ENCODE data around the gene KRTAP5-3.

Gene KRTAP5-3

GRCh38 chr11:1573077-1573902 lies 35.0 kb downstream of the KRTAP5-3 start (continued):
- TF ChIP-seq ZNF645 (tag by site-specific recombination; IDR thresholded peaks at IDR 0.05), result no peak
- TF ChIP-seq ZNF600 (tag by site-specific recombination; IDR thresholded peaks at IDR 0.05), result peak; percentile 65
- TF ChIP-seq ZNF19 (tag by site-specific recombination; IDR thresholded peaks at IDR 0.05; ENCODE audit: low read depth), result no peak
- no peak for TF ChIP-seq ZNF791 (tag by site-specific recombination; IDR thresholded peaks at IDR 0.05)
- TF ChIP-seq GLIS2 (tag by site-specific recombination; IDR thresholded peaks at IDR 0.05), result 0 out of 2 replicates have a peak, but pooled peaks have one; percentile 19
- TF ChIP-seq ZNF2 (tag by site-specific recombination; IDR thresholded peaks at IDR 0.05), result no peak
- no peak for TF ChIP-seq ZNF292 (tag by site-specific recombination; IDR thresholded peaks at IDR 0.05; ENCODE audit: borderline replicate concordance, low read depth)
- 0 out of 2 replicates have a peak, but pooled peaks have one; percentile 10 for TF ChIP-seq ZNF121 (tag by site-specific recombination; IDR thresholded peaks at IDR 0.05)
- no peak for TF ChIP-seq GLI4 (tag by site-specific recombination; IDR thresholded peaks at IDR 0.05)
- TF ChIP-seq ZNF221 (tag by site-specific recombination; IDR thresholded peaks at IDR 0.05; ENCODE audit: borderline replicate concordance), result no peak
- no peak for TF ChIP-seq MZF1 (tag by site-specific recombination; IDR thresholded peaks at IDR 0.05; ENCODE audit: borderline replicate concordance)
- TF ChIP-seq ZNF521 (tag by site-specific recombination; IDR thresholded peaks at IDR 0.05), result no peak
- no peak for TF ChIP-seq INSM2 (tag by site-specific recombination; IDR thresholded peaks at IDR 0.05)
- peak; percentile 35; the same call in 1 of the 2 replicates for TF ChIP-seq KLF1 (tag by site-specific recombination; IDR thresholded peaks at IDR 0.05)
- TF ChIP-seq PRDM2 (tag by site-specific recombination; IDR thresholded peaks at IDR 0.05; ENCODE audit: borderline replicate concordance), result no peak
- no peak for TF ChIP-seq OSR2 (tag by site-specific recombination; IDR thresholded peaks at IDR 0.05)
- TF ChIP-seq HIC1 (tag by site-specific recombination; IDR thresholded peaks at IDR 0.05), result peak; percentile 84
- TF ChIP-seq TRIM28 (IDR thresholded peaks at IDR 0.05; ENCODE audit: borderline replicate concordance, low read length), result no peak
- no peak for TF ChIP-seq ZBTB7A (tag by site-specific recombination; IDR thresholded peaks at IDR 0.05; ENCODE audit: low read depth)
- no peak for TF ChIP-seq ZNF239 (tag by site-specific recombination; IDR thresholded peaks at IDR 0.05)

Measured in HEK293 (cell line).